ENCODE data around the gene REX1BD. TPM values are rescaled to one million over a fixed set of nuclear protein-coding genes. Genes with fewer than 3 reads are reported as not detected.

REX1BD gene
- total RNA-seq, 2 experiments from 2014 or later, result 73.0 to 85.2 TPM

DNA sequence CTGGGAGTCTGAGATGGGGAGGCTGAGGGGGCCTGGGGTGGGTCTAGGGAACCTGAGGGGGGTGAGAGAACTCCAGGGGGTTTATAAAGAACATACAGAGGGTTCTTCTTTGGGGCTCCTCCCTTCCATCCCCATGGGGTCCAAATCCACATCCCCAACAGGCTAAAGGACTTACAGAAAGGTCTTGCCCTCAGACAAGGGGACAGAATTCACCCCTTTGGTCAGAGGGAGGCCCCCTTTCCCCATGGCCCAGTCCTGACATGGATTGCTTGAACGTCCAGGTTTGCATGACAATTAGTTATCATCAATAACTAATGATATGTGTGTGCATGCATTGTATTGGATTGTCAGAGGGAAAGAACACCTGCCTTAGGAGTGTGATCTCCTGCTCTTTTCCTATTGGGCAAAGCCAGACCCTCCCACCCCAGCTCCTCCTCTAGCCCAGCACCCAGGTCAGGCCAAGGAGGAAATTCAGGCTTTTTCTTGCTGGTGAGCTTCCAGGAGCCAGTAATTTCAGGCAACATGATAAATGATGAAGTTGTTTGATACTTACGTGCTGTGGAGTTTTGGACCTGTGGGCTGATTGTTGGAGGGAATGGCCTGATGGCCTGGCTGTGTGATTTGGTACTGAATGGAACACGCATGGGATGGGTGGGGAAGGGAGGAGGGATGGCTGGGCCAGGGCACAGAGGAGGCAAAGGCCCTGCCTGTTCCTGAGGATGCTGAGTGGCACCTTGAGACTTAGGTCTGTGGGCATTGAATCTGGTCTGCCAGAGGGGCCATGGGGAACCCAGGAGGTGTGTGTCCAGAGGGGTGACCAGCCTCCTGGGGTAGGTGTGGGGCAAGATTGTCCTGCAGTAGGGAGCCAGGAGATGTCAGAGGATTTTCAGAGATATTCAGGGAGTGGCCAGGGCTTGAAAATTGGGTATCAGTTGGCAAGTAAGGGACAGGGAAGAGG lies 49.4 kb downstream of the REX1BD start:
- no peak for DNase-seq
- H3K9me3 Mint-ChIP-seq, result no peaks in the 10 kb centered on the region
- peak overlapping the region; percentile 89 for H3K27ac Mint-ChIP-seq
- peaks cover 31% of the 10 kb centered on the region for H3K4me1 Mint-ChIP-seq
- H3K4me3 Mint-ChIP-seq, result peak overlapping the region; percentile 85
- ChIA-PET POLR2A (no interaction called here), CTCF (no interaction called here)
- H3K36me3 Mint-ChIP-seq (ENCODE audit: low read depth), result peaks cover 3% of the 10 kb centered on the region
- H3K27me3 Mint-ChIP-seq, result peaks cover 6% of the 10 kb centered on the region

DNA sequence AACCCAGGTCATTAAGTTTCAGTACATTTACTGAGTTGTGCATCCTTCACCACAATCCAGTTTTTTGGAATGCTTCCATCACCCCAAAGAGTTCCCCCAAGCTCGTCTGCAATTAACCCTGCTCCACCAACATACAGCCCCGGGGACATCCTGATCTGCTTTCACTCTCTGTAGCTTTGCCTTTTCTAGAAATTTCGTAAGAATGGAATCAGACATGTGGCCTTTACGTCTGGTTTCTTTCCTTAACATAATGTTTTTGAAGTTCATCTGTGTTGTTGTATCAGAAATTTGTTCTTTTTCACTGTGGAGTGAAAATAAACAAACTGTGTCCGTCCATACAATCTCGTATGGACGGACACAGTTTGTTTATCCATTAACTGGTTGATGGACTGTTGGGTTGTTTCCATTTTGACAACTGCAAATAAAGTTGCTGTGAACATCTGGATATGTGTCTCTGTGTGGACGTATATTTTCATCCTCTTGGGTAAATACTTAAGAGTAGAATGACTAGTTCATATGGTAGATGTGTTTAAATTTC lies 51.2 kb downstream of the REX1BD start:
- H3K27ac Mint-ChIP-seq, result no peak overlapping the region

More for the DNA sequence above, 51.2 kb downstream of the REX1BD start:
- POLR2A ChIA-PET, result no interaction called here
- Mint-ChIP-seq H3K9me3 (peaks cover 3% of the 10 kb centered on the region), H3K36me3 (ENCODE audit: low read depth) (peaks cover 3% of the 10 kb centered on the region), H3K27me3 (no peaks in the 10 kb centered on the region), H3K4me1 (peaks cover 35% of the 10 kb centered on the region), H3K4me3 (no peak overlapping the region)
- CTCF ChIA-PET, result interaction anchor here (0.7 kb wide), 1 partner anchor 16 kb away, joined by 3 read pairs; no protein-coding TSS in a partner anchor
- no peak for DNase-seq

Other genes starting within 250 kb of the REX1BD start
- gene PGPEP1, start 248.2 kb upstream of the REX1BD start, total RNA-seq, result 10 to 100 TPM; 24.1 to 24.8 TPM
- not detected for gene GDF15, start 202.6 kb upstream of the REX1BD start, total RNA-seq
- not detected for gene LRRC25, start 191.2 kb upstream of the REX1BD start, total RNA-seq
- 100 to 1,000 TPM; 112 to 123 TPM for gene SSBP4, start 169.4 kb upstream of the REX1BD start, total RNA-seq
- gene ISYNA1, start 150.7 kb upstream of the REX1BD start, total RNA-seq, result 10 to 100 TPM; 10.7 to 12.1 TPM
- gene ELL, start 66.7 kb upstream of the REX1BD start, total RNA-seq, result 10 to 100 TPM; 20.3 to 20.9 TPM
- gene FKBP8, start 45.2 kb upstream of the REX1BD start, total RNA-seq, result 100 to 1,000 TPM; 185 to 206 TPM
- 10 to 100 TPM; 95.4 to 100.0 TPM for gene KXD1, start 30.9 kb upstream of the REX1BD start, total RNA-seq
- gene UBA52, start 16.9 kb upstream of the REX1BD start, total RNA-seq, result 1,000 to 10,000 TPM; 1,627 to 1,778 TPM
- not detected for gene CRLF1, start 18.0 kb downstream of the REX1BD start, total RNA-seq
- gene TMEM59L, start 24.1 kb downstream of the REX1BD start, total RNA-seq, result under 1 TPM in 1 of 2 experiments, not detected in 1; 0.12 TPM
- gene KLHL26, start 48.2 kb downstream of the REX1BD start, total RNA-seq, result 10 to 100 TPM in 1 of 2 experiments, 1 to 10 TPM in 1; 10.0 to 11.4 TPM
- 10 to 100 TPM; 10.2 to 10.3 TPM for gene CRTC1, start 94.9 kb downstream of the REX1BD start, total RNA-seq
- not detected for gene COMP, start 202.5 kb downstream of the REX1BD start, total RNA-seq
- gene UPF1, start 243.2 kb downstream of the REX1BD start, total RNA-seq, result 10 to 100 TPM; 89.4 to 97.3 TPM